Neural progenitor cell (in vitro differentiated cells): ENCODE measurements around the gene BRSK2.

ENCODE experiments used
- CTCF ChIP-seq: fragments of 200-600 bp; sonication (generic); IDR thresholded peaks from 2 replicates; pipeline ENCODE4 v1.5.1; 2017; ENCODE audit warnings: antibody characterized with exemption, mild to moderate bottlenecking
- EZH2 ChIP-seq: fragments of 200-600 bp; sonication (generic); IDR thresholded peaks from 2 replicates; pipeline ENCODE4 v1.6.1; 2017; ENCODE audit warnings: antibody characterized with exemption, mild to moderate bottlenecking, moderate library complexity
- EZH2phosphoT487 ChIP-seq: fragments of 200-600 bp; sonication (generic); IDR thresholded peaks from 2 replicates; pipeline ENCODE4 v1.6.1; 2017; ENCODE audit warnings: antibody characterized with exemption

- TF ChIP-seq EZH2: no peak
- no peak for TF ChIP-seq CTCF
- no peak for TF ChIP-seq EZH2phosphoT487
These were observed 78.8 kb downstream of the BRSK2 start for GRCh38 chr11:1468473-1469066.
